ENCODE results near the gene RHOA.

The RHOA gene

GRCh38 chr3:49327485-49327884 lies 84.3 kb downstream of the RHOA start:
- no peak for DNase-seq (ENCODE audit: low read depth in 2 of 2)

GRCh38 chr3:49324768-49325167 lies 87.0 kb downstream of the RHOA start:
- DNase-seq (ENCODE audit: low read depth in 2 of 2), result no peak

GRCh38 chr3:49316696-49317457 lies 94.9 kb downstream of the RHOA start:
- DNase-seq (ENCODE audit: low read depth in 2 of 2), result no peak

- DNase-seq (ENCODE audit: low read depth in 2 of 2), result no peak
Observed at GRCh38 chr3:49313896-49314688, 97.7 kb downstream of the RHOA start.

- DNase-seq (ENCODE audit: low read depth in 2 of 2), result no peak
Observed at GRCh38 chr3:49311283-49311682, 100.5 kb downstream of the RHOA start.

GRCh38 chr3:49310677-49311076 lies 101.1 kb downstream of the RHOA start:
- DNase-seq (ENCODE audit: low read depth in 2 of 2), result no peak
